K562 (cell line): ENCODE data around the gene SEC16A. TPM values are rescaled to one million over a fixed set of nuclear protein-coding genes. Genes with fewer than 3 reads are reported as not detected.
A peak's percentile ranks its signal among the peaks of the same experiment; 100 is the strongest.

ENCODE experiments used
- ATAC-seq: fragments of 200-7000 bp; cut with Tn5 transposase; 3 replicates; pipeline ENCODE4 v1.9.1; 2020; ENCODE audit warnings: moderate library complexity
- BruUV-seq: library from RNA; stranded (reverse); fragments of 400-500 nt; replicated peaks from 2 replicates; lab custom pipeline; 2021; lab: Mats Ljungman, UMichigan
- CTCF ChIA-PET: fragments of 300-600 bp; formaldehyde crosslinking; extraction: SDS; loops from one replicate; lab custom pipeline; 2021; ENCODE audit warnings: low intra/inter-chr PET ratio; lab: Yijun Ruan, JAX
- POLR2A ChIA-PET: fragments of 300-600, 350-650 bp; sonication (Branson Sonifier 250); formaldehyde crosslinking; extraction: SDS; loops from one replicate; lab custom pipeline; 2021; ENCODE audit warnings: antibody characterized with exemption, inconsistent platforms; lab: Yijun Ruan, JAX
- DNase-seq, 4 experiments: peaks; one replicate each; pipeline versions ENCODE4 v3.0.0 to v3.0.0-alpha.2; 2011 to 2018; ENCODE audit warnings: low spot score in 3 of 4, mixed read lengths in 3 of 4; ENCODE audit errors: extremely low read depth in 1 of 4
- FAIRE-seq: peaks from 2 replicates; lab custom pipeline; 2011; peaks lifted over from hg19 to GRCh38; lab: Jason Lieb, UNC
- H2AFZ ChIP-seq: 2 replicates; pipeline ENCODE4 v1.6.0; 2011; ENCODE audit warnings: low read depth, low read length, control low read depth, inconsistent platforms
- H3K27ac ChIP-seq: fragments of 200-600 bp; 3 replicates; pipeline ENCODE4 v1.8.0; 2011; ENCODE audit warnings: low read depth, mild to moderate bottlenecking, control low read depth, inconsistent platforms, low read length, moderate library complexity, mixed read lengths; ENCODE audit errors: extremely low read depth
- H3K27me3 ChIP-seq, 2 experiments: fragments of 300-600 bp in 1 of 2; 2 replicates in 1 of 2; 3 replicates in 1 of 2; pipeline versions ENCODE4 v1.6.0 to v1.8.0; 2011; ENCODE audit warnings: inconsistent platforms in 2 of 2, low read length in 2 of 2, mild to moderate bottlenecking in 1 of 2, mixed read lengths in 1 of 2, moderate library complexity in 1 of 2; ENCODE audit not compliant: control insufficient read depth in 2 of 2, insufficient read depth in 2 of 2
- H3K36me3 ChIP-seq: fragments of 300-600 bp; 3 replicates; pipeline ENCODE4 v1.8.0; 2011; ENCODE audit warnings: mild to moderate bottlenecking, low read length, inconsistent platforms; ENCODE audit not compliant: control insufficient read depth, insufficient read depth
- H3K4me1 ChIP-seq, 2 experiments: fragments of 200-600 bp in 1 of 2; replicated peaks in 1 of 2; 2 replicates in 1 of 2; 3 replicates in 1 of 2; pipeline versions ENCODE4 v1.5.1 to v1.8.0; 2011; ENCODE audit warnings: inconsistent platforms in 2 of 2, low read length in 2 of 2, mild to moderate bottlenecking in 1 of 2, mixed read lengths in 1 of 2, moderate library complexity in 1 of 2; ENCODE audit not compliant: control insufficient read depth in 2 of 2, insufficient read depth in 2 of 2
- H3K4me2 ChIP-seq: 2 replicates; pipeline ENCODE4 v1.6.1; 2011; ENCODE audit warnings: low read length, control low read depth, inconsistent platforms, mixed read lengths; ENCODE audit not compliant: insufficient read depth
- H3K4me3 ChIP-seq: fragments of 200-600 bp; sonication (generic), shearing (Covaris generic); 2 replicates; pipeline ENCODE4 v1.5.1; 2016; ENCODE audit warnings: control low read depth, inconsistent platforms
- H3K79me2 ChIP-seq: fragments of 200-600 bp; 3 replicates; pipeline ENCODE4 v1.8.0; 2011; ENCODE audit warnings: low read length, inconsistent platforms; ENCODE audit not compliant: control insufficient read depth, insufficient read depth
- H3K9ac ChIP-seq, 2 experiments: 2 replicates each; pipeline versions ENCODE4 v1.6.0 to v1.6.1; 2011; ENCODE audit warnings: low read depth in 2 of 2, low read length in 2 of 2, control low read depth in 1 of 2, inconsistent platforms in 1 of 2, mild to moderate bottlenecking in 1 of 2, mixed read lengths in 1 of 2; ENCODE audit not compliant: insufficient read depth in 1 of 2
- H3K9me1 ChIP-seq: one replicate; pipeline ENCODE4 v1.6.0; 2011; ENCODE audit warnings: inconsistent platforms, mild to moderate bottlenecking, low read length, moderate library complexity; ENCODE audit not compliant: control insufficient read depth, insufficient read depth
- H3K9me3 ChIP-seq: replicated peaks from 2 replicates; pipeline ENCODE4 v1.5.1; 2011; ENCODE audit warnings: low read depth, low read length, inconsistent platforms; ENCODE audit not compliant: control insufficient read depth, insufficient read depth
- H4K20me1 ChIP-seq: replicated peaks from 2 replicates; pipeline ENCODE4 v1.6.1; 2011; ENCODE audit warnings: low read length, inconsistent platforms, mixed read lengths; ENCODE audit not compliant: control insufficient read depth, insufficient read depth
- ARID2 ChIP-seq: fragments of 450-650 bp; IDR thresholded peaks from 2 replicates; pipeline ENCODE4 v1.6.1; 2017; ENCODE audit warnings: antibody characterized with exemption, mild to moderate bottlenecking
- BACH1 ChIP-seq: fragments of 200-800 bp; sonication (Bioruptor generic); IDR thresholded peaks from 2 replicates; pipeline ENCODE4 v1.6.1; 2016; ENCODE audit warnings: missing genetic modification characterization, missing compliant biosample characterization
- ILF3 ChIP-seq: fragments of 450-650 bp; IDR thresholded peaks from 2 replicates; pipeline ENCODE4 v1.6.1; 2018; ENCODE audit warnings: antibody characterized with exemption, mild to moderate bottlenecking, moderate library complexity, borderline replicate concordance
- KDM2B ChIP-seq: fragments of 250-450 bp; sonication (Bioruptor Pico); IDR thresholded peaks from 2 replicates; pipeline ENCODE4 v1.8.0; 2021; ENCODE audit warnings: mild to moderate bottlenecking, moderate library complexity
- NFIC ChIP-seq: fragments of 450-650 bp; IDR thresholded peaks from 2 replicates; pipeline ENCODE4 v1.6.1; 2017; ENCODE audit warnings: mild to moderate bottlenecking, inconsistent platforms
- POLR2G ChIP-seq: fragments of 200-400 bp; formaldehyde crosslinking; IDR thresholded peaks from 2 replicates; pipeline ENCODE4 v1.6.1; 2017; ENCODE audit warnings: low read depth, mild to moderate bottlenecking, antibody characterized with exemption, low read length, moderate library complexity
- ZKSCAN8 ChIP-seq: fragments of 200-800 bp; sonication (Bioruptor generic); IDR thresholded peaks from 2 replicates; pipeline ENCODE4 v1.6.1; 2016; ENCODE audit warnings: missing genetic modification characterization, missing compliant biosample characterization
- ZNF133 ChIP-seq: fragments of 250-450 bp; sonication (Bioruptor Pico); IDR thresholded peaks from 2 replicates; pipeline ENCODE4 v1.4.0; 2020; ENCODE audit warnings: mild to moderate bottlenecking
- WGBS: fragments of 100-300 bp; shearing (Covaris generic); methylation state at CpG from one replicate; pipeline ENCODE4 v1.1.6; 2016; ENCODE audit warnings: low coverage, mixed read lengths; ENCODE audit not compliant: insufficient coverage; ENCODE audit errors: missing lambda C conversion rate; 5-methylcytosine and 5-hydroxymethylcytosine counted together
- in situ Hi-C: fragments of 300-500 bp; cut with MboI; formaldehyde crosslinking; loops from 4 replicates; pipeline ENCODE4 v1.15.0; 2018; ENCODE audit warnings: inconsistent platforms, mixed read lengths
- intact Hi-C: fragments of 100-400 bp; cut with micrococcal nuclease; formaldehyde crosslinking; loops from 2 replicates; pipeline ENCODE4 v1.14.2; 2022
- polyA plus RNA-seq, 8 experiments: library from polyadenylated mRNA; depleted of rRNA in 4 of 8; stranded (reverse) in 5 of 8; unstranded in 3 of 8; fragments of >200 nt; fragmentation: Nextera tagmentation in 2 of 8; fragmentation: Illumina TruSeq in 1 of 8; extraction: Ambion mirVana in 2 of 8; extraction: Trizol in 1 of 8; gene quantifications; 2 replicates each; pipeline versions ENCODE4 v1.2.1 to v1.2.3, GENCODE V29; 2011 to 2014; ENCODE audit warnings: inconsistent platforms in 1 of 8, missing spikeins in 1 of 8
- total RNA-seq, 7 experiments: library from RNA; depleted of rRNA in 6 of 7; stranded (reverse); fragments of >200 nt in 6 of 7; fragmentation: Illumina TruSeq in 2 of 7; extraction: Trizol in 2 of 7; gene quantifications; 2 replicates each; pipeline versions ENCODE4 v1.2.1 to v1.2.3, GENCODE V29; 2011 to 2021; ENCODE audit warnings: low replicate concordance in 1 of 7
- TF ChIP-seq, protein P1 (sequence below): sonication (generic); formaldehyde crosslinking; IDR thresholded peaks from 2 replicates; pipeline ENCODE4 v1.9.0; 2022; ENCODE audit warnings: mild to moderate bottlenecking, missing genetic modification reagents

The SEC16A gene
- total and polyA plus RNA-seq, 9 of the 15 experiments (the other 6 are each of a cell fraction or from before 2014, with no cell fraction given): 8.3 to 62.8 (median 14.0) TPM

DNA sequence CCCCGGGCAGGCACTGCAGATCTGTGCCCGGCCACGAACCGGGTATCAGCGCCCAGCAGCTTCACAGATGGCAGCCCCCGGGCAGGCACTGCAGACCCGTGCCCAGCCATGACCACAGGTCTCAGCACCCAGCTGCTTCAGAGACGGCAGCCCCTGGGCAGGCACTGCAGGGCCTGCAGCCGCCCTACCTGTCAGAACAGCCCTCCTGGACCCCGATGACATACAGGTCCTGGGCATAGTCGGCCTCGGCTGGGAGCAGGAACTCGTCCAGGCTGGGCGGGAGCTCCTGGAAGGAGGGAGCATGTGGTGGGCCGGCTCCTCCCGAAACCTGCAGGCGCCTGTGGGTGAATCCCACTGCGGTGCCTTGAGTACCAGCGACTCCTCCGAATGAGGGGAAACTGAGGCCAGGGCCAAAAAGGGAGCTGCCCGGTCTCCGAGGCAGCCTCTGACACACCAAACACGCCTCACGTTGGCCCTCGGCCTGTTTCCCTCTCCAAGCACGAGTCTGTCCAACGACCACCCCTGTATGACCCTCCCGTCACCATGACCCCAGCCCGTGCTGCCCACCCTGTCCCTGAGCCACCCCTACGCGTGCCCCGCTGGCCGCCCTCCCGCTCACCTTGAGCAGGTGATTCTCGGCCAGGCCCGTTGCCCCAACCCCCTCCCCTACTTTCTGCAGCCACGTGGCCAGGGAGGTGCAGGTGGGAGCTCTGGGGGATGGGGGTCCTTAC lies 48.8 kb downstream of the SEC16A start (continued):
- TF ChIP-seq NFIC: no peak

DNA sequence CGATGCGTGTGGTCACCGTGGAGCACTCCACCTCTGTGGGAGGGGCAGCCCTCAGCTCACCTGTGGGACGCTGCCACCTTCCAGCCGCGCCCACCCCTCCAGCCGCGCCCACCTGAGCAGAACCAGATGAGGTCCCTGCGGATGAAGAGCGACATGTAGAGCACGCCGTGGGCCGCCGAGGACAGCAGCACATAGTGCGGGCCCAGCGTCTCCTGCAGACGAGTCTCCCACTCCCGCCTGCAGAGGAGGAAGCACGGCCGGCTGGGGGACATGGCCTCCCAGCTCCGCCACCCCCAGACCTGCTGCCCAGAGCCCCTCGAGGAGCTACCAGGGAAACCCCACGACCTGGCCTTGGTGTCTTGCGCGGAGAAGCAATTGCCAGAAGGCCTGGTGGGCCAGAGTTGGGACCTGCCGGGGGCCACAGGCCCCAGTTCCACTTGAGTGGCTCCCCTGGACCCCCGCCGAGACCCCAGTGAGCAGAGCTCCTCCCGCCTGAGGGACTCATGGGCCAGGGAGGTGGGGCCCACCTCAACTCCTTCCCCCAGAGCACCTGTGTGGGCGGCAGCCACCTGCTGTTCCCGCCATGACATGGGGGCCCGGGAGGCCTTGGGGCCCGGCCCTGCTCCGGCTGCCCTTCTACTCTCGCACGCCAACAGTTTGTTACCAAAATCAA lies 49.7 kb downstream of the SEC16A start:
- intact Hi-C loops (no loop called here), in situ Hi-C loops (no loop called here)
- Histone ChIP-seq H4K20me1 (peaks cover 16% of the 10 kb centered on the region; the same call in 1 of the 2 replicates), H3K9me3 (no peaks in the 10 kb centered on the region), H3K4me3 (no peak overlapping the region), H3K27ac (no peak overlapping the region), H3K4me2 (no peak overlapping the region), H3K9me1 (peaks cover 13% of the 10 kb centered on the region), H2AFZ (no peak overlapping the region), H3K79me2 (peaks cover 35% of the 10 kb centered on the region), H3K36me3 (peaks cover 64% of the 10 kb centered on the region; the same call in 1 of the 3 replicates), H3K9ac (no peak overlapping the region; a peak in 1 of 4 replicates), H3K4me1 (peaks cover 15 to 54% of the 10 kb centered on the region in 2 experiments), H3K27me3 (no peaks in the 10 kb centered on the region)
- no peak for FAIRE-seq
- no TSS peak for BruUV-seq
- 92% methylated on average over 26 of the region's 36 CpGs for WGBS
- no peak for DNase-seq
- CTCF ChIA-PET: no interaction called here
- TF ChIP-seq BACH1 (no peak), ARID2 (no peak), KDM2B (CRISPR knock-in tag) (no peak), ZNF133 (CRISPR knock-in tag) (no peak), ZKSCAN8 (CRISPR knock-in tag) (no peak), POLR2G (peak; percentile 39), ILF3 (no peak)
- TF ChIP-seq, protein P1, sequence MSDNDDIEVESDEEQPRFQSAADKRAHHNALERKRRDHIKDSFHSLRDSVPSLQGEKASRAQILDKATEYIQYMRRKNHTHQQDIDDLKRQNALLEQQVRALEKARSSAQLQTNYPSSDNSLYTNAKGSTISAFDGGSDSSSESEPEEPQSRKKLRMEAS (CRISPR knock-in tag): no peak
- no peak for ATAC-seq
- POLR2A ChIA-PET: interaction anchor here (0.6 to 5.6 kb wide), 4 partner anchors 9 to 15 kb away, joined by 3 to 33 read pairs (median 3); no protein-coding TSS in a partner anchor
